HL-60/S4 treated with retinoic acid at 250 ng/mL for 4 days and 3 days (cell line): Measurements from ENCODE around the gene ZBTB20.

Experiments used
- in situ Hi-C: fragments of 300-500 bp; cut with MboI; formaldehyde crosslinking; loops from 2 replicates; pipeline ENCODE4 v1.7.0; 2022; ENCODE audit warnings: low sequenced_read_pairs

Gene ZBTB20

DNA sequence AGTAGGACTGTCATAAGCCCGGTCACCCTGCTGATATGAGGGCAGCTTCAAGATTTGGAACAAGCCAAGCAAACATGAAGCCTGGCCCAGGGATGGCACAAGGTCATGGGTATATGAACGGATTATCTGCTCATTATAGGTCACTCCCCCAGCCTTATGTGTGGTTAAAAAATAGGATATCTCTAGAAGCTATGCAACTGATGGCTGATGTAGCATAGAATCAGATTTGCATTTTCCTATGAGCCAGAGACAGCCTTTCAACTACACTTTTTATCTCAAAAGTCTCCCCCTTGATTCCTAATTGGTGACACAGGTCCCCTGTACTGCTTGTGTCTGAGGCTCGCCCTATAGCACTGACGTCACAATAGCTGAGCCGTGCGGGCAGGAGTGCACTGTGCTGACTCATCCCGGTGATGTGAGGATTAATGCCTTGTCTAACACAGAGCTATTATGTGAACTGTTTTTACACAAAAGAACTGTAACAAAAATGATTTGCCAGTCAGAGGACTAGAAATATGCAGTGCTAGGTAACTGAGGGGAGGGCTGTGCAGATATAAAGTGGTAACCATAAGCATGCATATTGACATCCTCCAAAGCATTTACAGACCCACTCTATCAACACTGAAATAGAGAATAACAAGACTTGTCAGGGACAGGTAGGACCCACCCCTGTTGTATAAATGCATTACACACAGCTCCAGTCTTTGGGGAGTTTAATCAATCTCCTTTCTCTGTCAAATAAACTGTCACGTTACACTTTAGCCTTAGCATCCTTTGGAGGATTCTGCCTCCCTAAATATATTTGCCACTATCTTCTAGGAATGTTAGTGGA, 648.3 kb downstream of the ZBTB20 start:
- in situ Hi-C loops, result no loop called here

DNA sequence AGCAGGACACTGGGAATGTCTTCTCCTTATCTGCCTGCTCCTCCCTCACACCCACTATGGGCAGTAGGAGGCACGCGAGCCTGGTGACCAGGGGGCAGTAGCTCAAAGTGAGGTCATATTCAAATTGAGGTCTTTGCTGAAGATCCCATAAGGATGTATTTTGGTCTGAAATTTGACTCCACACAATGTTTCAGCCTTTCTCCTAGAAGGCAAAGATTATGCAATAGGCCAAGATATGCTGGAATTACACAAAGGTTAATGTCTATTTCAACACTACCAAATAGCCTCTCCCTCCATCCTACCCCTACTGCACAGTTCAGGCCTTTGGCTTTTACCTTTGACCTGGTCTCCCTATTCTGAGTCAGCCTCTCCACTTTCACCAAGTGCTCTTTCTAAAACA, 650.2 kb downstream of the ZBTB20 start:
- in situ Hi-C loops, result no loop called here

DNA sequence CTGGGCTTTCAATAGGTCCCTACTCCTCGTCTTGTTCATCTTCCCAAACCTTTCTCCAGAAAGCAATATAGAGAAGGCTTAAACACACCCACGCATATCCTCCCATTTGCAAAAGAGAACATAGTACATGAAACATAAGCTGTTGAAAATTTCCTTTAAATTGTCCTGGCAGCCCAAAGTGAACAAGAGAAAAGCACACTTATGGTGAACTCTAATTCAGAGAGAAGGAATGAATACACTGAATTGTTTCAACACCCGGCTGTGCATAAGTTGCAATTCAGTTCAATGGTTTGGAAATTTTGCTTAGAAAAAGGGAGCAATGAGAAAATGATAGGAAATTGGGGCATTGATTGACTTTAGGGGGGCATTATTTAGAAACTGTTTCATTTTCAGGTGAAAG, 650.6 kb downstream of the ZBTB20 start:
- in situ Hi-C loops, result no loop called here

DNA sequence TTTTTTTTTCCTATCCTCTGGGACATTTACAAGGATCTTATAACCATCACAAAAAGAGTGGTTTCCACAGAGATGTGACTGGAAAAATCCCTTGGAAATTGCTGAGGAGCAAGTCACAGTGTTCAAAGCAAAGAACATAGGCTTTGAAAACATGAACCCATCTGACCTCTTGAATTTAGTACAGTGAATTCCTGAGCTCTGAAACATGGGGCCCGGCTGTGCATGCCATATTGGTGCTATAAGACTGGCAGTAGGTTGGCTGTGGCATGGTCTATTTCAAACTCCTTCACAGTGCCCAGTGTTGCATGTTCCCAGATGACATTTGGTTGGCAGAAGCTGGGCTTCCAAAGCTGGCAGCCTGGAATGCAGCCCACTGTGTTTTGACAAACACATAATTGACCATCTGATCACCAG, 651.1 kb downstream of the ZBTB20 start:
- in situ Hi-C loops, result no loop called here

DNA sequence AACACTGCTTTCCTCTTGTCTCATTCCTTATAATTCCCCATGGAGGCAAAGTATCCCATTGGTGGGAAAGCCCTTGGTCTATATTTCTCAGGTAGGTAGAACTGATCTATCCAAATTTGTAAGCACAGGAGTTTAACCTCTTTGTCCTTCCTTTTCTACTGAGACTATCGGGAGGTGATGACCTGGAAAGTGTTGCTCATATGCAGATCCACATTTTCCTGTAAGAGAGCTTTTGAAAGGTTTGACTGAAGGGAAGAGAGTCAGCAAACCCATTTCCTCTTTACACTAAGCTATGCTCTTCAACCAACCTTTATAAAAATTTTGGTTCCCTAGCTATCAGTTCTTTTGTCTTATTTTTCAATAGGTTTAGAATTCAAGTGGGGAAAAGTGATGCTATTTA, 652.6 kb downstream of the ZBTB20 start:
- in situ Hi-C loops, result no loop called here

DNA sequence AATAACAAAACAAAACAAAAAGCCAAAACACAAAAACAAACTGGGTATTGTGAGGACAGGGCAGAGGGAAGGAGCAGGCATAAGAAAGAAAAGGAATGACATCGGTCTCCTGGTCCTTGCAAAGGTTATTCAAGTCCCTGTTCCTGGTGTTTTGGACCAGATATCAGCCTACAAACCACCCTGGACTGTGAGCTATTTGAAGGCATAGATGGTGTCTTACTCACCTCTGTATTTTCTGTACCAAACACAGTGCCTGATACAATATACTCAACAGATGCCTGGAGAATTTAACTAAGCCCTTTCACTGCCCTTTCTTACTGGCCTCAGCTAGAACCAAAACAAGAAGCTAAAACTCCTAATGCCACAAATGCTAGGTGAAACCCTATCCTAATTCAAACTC, 656.3 kb downstream of the ZBTB20 start:
- in situ Hi-C loops, result no loop called here

DNA sequence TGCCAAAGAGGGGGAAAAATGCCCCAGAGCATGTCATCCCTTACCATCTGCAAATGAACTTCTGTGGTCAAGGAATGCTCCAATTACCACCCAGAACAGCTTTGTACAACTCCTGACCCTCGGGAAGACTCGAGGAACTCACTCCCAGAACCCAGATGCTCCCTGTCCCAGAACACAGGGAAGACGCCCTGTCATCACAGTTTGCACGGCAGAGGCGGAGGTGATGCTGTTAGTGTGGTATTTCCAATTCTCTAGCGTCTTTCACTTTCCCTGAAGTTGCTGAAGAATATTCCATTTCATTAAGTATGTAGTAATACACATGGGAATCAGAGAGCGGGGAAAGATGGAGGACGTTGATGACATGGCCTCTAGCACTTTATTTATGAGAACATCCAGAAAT, 659.6 kb downstream of the ZBTB20 start:
- in situ Hi-C loops, result no loop called here

DNA sequence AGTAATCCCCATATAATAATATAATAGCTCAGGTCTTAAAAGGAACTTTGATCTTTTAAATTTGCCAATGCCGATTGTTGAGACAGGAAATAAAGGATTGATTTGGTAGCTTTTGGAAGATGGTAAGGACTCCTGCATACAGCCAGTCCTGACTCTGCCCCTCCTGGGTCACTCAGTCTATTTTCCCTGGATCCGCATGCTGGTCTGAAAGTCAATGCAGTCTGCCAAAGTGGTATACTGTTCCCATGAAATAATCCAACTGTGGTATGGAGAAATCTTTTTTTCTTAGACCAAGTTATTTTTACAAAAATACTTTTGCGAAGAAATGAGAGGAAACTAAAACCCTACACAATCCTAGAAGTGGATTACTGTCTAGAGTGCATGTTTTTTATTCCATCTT, 662.2 kb downstream of the ZBTB20 start:
- in situ Hi-C loops, result no loop called here

DNA sequence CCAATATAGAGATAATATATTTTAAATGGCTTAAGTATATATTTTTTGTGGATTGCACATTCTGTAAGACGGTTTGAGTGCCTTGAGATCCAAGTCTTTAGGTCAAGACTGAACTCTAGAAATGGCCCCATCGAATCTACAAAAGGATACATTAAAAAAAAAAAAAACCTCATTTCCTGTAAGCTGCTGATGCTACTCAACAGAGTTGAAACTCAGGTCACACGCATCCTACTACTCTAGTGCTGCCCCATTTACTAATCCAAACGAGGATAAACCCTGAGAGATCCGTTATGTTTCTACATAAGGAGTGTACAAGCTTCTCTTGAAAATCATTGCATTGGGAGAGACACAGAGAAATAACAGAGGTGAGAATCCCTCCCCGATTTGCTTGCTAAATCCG, 666.0 kb downstream of the ZBTB20 start:
- in situ Hi-C loops, result no loop called here

DNA sequence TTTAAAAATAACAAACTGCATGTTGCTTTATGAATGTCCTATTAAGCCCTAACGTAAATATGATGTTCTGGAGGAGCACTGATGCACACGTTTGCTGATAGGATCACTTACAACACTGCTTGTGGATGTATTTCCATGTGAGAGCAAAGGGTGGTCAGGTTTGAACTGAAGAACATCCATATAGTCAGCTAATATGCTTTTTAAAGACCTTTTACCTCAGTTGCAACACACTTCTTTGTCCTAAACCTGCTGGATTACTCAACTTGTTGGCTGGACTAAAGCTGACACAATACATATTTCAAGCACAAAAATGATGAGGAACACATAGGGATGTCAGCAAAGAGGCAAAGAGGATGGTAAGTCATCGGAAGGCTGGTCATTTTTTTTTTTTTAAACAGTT, 666.6 kb downstream of the ZBTB20 start:
- in situ Hi-C loops, result no loop called here

DNA sequence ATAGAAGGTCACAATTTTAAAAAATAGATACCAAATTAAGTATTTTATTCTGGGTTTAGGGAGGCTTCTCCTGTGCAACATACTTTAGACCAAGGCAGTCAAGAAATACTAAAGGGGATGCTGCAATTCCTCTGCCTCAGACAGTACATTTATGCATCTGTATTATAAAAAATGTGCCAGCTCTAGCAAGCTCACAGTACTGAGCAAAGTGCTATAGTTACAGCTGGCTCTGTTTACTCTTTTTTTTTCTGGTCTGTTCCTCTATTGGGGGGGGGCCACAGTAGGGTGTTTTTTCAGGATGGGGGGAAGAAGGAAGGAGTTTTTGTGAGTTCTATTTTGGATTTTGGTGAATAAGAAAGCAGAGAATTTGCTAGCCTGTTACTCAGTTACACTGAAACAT, 668.3 kb downstream of the ZBTB20 start:
- in situ Hi-C loops, result no loop called here

DNA sequence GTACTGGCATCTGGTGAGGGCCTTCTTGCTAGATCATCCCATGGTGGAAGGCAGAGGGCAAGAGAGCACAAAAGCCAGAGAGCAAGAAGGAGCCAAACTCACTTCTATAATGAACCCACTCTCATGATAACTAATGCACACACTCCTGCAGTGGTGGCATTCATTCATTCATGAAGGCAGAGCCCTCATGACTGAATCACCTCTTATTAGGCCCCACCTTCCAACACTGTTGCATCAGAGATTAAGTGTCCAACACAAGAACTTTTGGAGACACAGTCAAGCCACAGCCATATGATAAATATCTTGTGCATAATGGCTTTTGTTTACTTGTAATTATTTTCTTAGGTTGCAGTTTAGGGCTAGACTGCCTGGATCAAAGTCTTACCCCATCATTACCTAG, 670.6 kb downstream of the ZBTB20 start:
- in situ Hi-C loops, result no loop called here

DNA sequence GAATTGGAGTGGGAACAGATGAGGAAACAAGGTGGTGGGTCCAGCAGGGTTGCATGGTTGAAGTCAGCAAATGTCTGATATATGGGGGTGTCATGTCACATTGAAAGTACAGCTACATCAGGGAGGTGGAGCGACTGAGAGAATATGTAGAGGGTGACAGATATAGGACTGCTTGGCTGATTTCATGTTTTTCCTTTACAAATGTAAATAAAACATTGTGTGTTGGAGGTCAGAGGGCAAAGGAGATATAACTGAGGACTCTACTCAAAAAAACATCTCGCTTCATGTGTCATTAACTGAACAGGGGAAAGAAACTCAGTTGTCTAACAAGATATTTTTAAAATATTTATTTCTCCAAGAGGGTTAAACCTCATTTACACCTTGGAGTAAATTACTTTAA, 675.6 kb downstream of the ZBTB20 start:
- in situ Hi-C loops, result no loop called here

DNA sequence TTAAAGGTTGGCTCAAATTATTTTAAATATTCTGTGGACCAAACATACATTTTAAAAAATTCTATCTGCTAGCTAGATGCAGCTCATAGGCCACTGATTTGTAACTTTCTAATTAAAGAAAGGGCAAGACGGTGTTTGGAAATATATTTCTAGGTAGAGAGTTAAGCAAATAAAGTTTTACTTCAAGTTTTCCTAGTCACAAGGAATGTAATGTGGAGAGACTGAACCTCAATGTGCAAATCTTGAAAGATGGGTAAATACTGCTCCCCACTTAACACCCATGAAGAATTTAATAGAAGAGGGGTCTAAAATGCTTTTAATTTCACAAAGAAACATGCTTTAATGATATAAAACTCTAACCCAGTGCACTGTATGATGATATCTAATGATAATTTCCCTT, 678.0 kb downstream of the ZBTB20 start:
- in situ Hi-C loops, result no loop called here

DNA sequence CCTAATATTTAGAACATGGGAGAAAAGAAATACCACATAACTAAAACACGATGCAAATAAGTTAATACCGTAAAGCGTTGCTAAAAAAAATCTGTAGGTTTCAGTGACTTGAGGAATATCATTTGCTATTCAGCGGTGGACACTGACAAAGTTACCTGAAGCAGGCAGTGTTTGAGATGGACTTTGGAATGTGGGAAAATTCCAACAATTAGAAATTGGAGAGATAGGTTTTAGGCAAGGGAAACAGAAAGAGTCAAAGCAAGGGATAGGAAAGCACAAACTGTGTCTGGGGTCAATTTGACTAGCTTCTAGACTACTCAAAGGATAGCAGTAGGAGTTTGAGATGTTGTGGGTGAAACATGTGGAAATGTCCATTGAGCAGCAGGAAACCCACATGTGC, 680.3 kb downstream of the ZBTB20 start:
- in situ Hi-C loops, result no loop called here

DNA sequence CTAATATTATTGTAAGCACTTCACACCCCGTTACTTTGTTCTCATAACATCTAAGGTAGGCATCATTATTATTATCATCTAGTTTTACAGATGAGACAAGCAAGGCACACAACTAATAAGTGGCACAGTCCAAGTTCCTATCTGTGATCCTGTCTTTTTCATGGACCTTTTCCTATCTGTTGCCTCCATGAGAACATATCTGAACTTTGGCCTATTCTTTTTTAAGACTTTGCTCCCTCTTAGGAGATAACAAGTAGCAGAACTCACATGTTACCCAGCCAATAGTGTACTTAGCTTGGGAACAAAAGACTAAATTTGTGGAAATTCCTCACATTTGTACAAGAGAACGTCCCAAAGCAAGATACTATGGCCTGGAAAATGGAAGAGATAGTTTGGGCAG, 680.8 kb downstream of the ZBTB20 start:
- in situ Hi-C loops, result no loop called here

DNA sequence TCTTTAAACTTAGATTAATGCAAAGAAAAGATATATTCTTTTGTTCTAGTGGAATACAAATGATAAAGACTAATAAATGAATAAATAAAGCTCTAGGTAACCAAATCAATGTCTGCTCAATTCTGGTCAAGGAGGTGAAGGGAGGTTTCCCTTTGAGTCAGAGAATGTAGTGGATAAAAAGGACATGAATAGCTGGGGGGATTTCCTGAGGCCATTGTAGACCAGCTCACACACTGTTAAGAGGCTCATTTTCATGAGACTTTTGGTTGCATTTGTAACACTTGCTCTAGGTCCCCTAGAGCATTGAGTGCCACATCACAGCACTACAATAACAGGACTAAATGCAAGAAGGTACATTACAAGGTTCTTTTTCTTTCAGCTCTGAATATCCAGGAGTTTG, 682.5 kb downstream of the ZBTB20 start:
- in situ Hi-C loops, result no loop called here

DNA sequence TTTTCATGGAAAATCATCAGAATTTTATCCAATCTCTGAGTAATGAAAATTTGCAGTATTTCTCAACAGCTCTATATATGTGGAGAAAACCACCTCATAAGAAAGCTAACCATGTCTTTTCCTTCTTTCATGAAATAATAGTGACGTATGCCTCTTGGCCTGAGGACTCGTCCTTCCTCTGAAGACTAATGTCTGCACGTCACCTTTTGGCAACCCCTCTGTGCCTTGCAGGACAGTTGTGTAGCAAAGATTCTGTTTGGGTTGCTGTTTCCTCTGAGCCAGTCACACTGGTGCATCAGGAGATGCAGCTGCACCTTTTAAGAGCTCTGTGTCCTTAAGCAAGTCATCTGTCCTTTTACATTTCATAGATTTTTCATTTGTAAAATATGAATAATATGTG, 684.3 kb downstream of the ZBTB20 start:
- in situ Hi-C loops, result no loop called here

DNA sequence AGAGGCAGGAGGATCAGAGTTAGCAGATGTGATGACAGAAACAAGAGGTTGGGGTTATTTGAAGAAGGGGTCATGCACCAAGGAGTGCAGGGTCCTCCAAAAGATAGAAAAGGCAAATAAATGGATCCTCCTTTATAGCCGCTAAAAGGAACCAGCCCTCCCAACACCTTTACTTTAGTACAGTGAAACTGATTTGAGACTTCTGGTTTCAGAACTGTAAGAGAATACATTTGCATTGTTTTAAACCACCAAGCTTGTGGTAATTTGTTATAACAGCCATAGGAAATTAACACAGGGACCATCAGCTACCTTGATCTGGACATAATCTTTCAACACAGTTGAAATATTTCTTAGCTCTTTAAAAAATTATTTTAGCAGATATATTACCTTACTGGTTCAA, 686.6 kb downstream of the ZBTB20 start:
- in situ Hi-C loops, result no loop called here

DNA sequence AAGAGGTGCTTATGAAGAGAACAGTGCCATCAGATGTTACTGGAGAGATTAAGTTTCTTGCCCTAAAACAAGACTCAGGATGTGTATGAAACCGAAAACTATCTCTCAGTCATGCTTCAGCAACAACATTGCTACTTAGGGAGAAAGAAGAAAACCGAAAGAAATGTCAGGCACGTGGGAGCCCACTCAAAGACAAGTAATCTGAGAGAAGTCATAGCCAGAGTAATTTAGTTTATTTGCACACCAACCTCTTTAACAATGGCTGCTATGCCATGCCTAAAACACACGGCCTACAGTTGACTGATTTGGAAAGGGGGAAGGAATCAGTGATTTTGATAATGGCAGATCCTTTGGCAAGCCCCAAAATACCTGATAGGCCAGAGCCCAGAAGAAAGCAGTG, 690.3 kb downstream of the ZBTB20 start:
- in situ Hi-C loops, result no loop called here

DNA sequence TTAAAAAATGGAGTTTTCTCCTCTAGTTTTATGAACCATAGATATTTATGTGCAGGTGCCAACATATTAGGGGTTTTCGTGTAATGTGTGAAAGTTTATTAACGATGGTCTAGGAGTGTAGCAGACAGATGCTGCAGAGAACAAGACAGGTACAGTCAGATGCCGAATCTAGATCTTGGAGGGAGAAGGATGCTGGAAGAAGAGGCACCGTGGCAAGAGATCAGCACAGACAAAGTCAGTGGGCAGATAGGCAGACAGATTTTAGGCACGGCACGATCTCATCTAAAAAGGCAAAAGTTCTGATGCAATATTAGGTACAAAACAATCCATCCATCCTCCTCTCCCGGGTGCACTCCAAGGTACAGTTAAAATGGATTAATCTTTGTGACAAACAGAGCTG, 691.7 kb downstream of the ZBTB20 start:
- in situ Hi-C loops, result no loop called here

DNA sequence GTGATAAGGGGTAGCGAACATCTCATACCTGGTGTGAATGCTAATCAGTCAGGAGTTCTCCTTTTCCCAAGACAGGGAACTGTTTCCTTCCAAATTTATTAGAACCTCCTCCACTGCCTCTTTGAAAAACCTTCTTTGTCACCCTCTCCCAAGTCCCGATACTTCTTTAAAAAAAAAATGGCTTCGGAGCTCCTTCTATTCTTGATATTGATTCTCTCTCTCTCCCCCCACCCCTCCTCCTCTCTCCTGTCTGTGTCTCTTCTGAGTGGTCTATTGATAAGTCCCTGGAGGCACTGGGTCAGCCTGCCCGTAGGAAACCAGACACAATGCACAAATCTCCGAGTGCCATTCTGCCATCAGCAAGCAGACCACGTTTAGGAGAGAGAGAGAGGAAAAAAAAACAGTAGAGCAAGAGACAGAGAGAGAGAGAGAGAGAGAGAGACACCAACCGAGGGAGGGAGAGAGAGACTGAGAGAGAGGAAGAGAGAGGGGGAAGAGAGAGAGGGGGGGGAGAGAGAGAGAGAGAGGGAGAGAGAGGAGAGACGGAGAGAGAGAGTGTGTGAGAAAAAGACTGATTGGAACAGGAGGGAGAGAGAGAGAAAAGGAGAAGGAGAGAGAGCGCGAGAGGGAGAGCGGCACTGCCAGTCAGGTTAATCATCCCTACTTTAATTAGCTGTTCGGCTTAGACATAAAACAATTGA, 692.4 kb downstream of the ZBTB20 start:
- in situ Hi-C loops, result no loop called here

DNA sequence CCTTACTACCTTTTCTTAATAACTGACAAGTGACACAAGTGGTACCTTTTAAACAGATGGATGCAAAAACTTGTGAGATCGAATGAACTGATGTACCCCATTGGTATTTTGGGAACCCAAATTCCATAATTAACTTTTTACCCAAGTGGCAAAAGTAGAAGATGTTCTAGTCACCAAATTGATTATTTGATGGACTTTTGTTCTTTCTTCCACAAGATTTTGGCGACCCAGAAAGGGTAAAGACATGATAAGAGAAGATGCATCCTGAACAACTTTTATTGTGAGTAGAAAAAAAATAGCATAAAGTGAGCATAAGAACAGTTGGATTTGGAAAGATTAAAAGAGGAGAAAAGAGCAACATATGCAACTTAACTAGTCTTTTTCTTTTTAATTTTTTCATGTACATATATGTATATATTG, 693.7 kb downstream of the ZBTB20 start:
- in situ Hi-C loops, result no loop called here
